ELR (cell line): ENCODE data around the gene RNLS.
"Not testable (repeated sequence)": the region's sequence is repeated elsewhere in the genome, so short reads cannot be mapped to it uniquely, and the experiment has no call there.

ENCODE experiments used
- DNase-seq: peaks from one replicate; pipeline ENCODE4 v3.0.0-alpha.2; 2015; ENCODE audit warnings: low read depth

The RNLS gene

DNA sequence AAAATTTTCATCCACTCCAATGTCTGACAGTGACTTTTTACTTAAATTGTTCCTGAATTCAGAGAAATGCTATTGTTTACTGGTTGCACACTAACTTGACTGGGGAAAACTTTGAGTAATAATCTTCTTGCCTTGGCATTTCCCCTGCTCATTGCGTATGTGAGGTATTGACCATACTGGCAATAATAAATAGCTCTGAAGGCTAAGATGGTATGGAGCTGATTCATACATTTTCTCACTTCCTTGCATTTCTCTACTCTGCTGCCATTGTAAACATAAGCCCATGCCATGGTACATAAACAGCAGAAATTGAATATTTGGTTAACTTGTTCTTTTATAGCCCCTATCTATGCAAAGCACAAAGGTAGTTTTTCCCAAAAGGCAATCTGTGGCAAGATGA is 290.0 kb downstream of the RNLS start:
- DNase-seq, result peak; percentile 34

DNA sequence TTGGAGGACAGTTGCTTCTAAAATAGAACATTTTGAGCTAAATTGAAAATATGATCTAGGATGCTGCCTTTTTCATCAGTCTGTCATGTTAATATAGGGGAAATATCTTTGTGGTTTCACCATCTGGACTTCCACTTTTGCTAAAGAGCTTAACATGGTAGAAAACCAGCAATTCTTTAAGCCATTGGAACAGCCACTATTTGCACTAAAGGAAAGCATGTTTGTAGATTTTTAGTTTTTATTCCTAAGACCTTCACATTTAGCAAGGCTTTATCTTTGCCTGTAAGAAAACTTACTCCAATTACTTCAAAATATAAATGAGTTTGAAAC is 291.0 kb downstream of the RNLS start:
- DNase-seq, result no peak

DNA sequence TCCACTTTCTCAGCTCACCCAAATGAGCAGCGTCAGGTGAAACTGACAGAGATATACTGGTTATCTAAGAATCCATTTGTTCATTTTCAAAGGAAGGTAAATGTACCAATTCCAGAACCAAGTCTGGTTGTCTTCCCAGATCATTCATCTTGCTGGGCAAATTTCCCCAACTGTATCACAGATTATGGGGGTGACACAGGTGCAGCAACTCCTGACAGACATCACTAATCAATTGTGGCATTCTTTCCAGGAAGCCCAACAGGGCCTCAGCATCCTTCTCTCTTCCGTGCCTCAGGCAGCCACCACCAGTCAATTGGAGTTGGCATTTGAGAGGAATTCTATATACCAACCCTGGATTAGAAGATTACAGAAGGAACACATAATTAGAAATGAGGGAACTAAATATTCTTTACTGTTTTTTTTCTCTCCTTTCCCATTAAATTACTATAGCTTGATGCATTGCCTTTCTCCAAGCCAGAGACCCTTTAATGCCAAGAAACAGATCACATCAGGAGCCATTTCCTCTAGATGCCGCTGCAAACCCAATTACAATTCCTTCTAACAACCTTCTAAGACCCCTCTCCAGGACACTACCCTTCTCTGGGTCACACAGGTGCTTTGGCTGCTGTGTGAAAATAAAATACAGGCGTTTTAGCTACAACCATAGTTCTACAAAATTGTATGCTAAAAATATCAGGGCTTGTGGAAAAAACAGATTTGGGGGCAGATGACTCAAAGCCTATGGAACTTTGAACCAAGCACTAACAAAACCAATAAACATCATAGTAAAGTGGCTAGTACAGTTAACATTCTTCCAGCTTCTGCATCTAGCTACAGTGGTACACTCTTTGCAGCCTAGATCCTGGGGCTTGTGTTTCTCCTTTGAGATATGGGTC is 291.6 kb downstream of the RNLS start:
- no peak for DNase-seq

DNA sequence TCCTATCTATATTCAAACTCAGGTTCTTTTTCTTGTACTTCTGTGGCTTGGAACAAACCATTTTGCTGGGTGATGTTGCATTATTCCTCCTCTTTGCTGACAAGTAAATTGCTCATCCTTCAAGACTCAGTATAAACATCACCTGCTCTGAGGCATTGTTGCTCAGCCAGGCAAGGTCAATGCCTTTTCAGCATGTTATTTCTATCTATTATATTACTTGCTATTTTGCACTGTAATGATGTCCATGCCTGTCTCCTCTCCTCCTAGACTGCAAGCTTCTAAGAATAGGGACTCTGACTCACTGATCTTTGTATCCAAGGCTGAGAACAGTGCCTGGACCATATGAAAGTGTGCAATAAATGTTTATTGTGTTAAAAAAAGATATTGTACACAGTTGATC is 293.8 kb downstream of the RNLS start:
- no peak for DNase-seq

DNA sequence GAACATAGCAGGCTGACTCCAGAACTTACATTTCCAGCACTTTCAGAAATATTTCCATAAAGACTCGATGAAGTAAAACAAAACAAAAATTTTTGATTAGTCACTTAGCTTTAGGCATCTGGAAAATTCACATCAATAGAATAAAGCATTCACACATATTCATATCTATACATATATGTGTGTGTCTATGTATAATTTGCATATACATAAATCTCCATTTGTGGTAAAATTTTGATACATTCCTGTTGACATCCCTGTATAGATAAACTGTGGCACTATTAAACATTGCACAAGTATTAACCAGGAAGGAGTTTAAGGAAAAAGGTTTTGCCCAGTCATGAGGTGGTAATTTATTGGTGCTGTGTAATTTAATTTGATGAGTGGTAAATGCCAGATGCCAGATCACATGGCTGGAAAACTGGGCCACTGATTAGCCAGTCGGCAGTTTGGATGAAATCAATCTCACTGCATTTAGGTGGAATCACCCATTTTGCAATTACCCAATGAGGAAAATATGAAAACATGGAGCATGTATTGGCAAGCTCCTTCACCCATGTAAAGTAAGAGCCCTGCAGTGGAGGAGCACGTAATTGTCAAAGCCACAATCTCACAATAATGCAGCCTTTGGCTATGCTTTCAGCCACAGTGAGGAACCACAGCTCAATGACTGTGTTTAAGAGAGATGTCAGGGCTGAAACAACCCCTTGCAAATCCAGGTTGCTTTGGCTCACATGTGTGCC is 294.6 kb downstream of the RNLS start:
- DNase-seq, result no peak

DNA sequence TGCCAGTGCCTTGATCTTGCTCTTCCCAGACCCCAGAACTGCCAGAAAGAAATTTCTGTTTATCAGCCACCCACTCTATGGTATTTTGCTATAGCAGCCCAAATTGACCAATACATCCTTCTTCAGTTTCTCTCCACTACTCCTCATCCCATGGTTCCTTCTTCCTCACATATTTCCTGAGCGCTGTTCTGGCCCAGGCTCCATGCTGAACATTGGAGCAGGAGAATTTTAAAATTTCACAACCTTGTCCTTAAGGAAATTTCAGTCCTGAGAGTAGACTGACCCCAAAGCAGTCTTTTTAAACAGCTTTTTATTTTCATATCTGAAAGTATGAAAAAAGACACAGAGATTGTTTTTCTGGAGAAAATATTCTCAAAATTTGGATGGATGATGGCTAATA is 297.1 kb downstream of the RNLS start:
- no peak for DNase-seq

DNA sequence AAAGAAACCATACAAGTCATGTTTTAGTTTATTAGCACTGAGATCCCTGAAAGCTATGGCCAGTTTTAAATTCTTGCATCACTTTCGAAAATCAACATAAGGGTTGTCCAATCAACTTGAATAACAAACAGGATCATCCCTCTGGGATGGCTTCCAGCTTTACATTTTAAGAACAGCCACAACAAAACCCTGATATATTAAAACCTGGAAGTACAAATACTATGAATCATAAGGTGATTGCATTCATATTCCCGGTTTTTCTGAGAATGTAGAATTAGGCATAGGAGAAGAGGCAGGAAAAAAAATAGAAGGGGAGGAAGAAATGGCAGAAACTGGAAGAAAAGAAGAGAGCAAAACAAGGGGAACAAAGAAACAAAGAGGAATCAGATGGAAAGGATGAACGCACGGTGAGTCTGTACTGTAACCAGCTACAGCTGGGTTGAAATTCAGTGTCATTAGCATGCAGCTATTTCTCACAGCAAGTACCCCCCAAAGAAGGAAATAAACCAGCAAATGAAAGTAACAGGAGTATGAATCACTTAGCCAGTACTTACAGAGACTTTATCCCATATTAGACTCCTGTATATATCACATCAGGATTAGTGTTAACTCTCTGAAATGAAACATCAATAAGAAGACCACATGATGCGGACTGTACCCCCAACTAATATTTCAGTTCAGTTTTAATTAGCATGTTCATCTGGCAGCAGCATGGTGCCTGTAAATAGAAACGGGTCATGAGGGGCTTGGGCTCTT is 301.3 kb downstream of the RNLS start:
- DNase-seq, result peak; percentile 83

DNA sequence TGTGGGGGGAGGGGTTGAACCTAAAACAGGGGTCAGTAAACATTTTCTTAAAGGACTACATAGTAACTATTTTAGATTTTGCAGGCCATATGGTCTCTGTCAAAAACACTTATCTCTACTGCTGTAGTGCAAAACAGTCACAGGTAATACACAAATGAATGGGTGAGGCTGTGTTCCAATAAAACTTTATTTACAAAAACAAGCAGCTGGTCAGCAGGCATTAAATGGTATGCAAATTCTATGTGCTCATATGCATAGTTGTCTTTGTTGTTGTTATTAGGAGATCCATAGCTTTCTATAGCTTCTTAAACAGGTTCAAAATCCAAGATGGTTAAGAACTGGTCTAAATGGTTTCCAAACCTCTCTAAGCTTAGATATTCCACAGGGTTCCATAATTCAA is 302.6 kb downstream of the RNLS start:
- DNase-seq, result no peak

DNA sequence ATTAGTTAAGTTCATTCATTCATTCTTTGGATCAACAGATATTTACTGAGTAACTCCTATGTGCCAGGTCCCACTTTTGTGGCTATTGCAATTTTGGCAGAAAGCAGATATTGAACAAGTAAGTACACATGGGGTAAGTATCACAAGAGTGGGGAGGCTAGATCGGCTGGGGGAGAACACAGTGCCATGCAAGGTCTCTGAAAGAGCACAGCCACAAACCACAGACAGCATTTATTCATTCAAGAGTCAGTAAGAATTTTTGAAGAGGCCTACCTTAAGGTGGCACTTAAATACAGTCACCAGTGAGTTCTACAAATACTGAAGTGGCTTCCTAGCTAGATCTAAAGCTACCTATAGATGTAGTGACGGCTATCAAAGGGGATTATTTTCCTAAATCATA is 304.2 kb downstream of the RNLS start:
- no peak for DNase-seq

DNA sequence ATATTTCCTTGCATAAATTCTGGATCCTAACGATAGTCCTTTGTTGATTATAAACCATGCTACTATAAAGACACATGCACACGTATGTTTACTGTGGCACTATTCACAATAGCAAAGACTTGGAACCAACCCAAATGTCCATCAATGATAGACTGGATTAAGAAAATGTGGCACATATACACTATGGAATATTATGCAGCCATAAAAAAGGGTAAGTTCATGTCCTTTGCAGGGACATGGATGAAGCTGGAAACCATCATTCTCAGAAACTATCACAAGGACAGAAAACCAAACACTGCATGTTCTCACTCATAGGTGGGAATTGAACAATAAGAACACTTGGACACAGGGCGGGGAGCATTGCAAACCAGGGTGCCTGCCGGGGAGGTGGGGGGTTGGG is 306.2 kb downstream of the RNLS start:
- not testable (repeated sequence) for DNase-seq

DNA sequence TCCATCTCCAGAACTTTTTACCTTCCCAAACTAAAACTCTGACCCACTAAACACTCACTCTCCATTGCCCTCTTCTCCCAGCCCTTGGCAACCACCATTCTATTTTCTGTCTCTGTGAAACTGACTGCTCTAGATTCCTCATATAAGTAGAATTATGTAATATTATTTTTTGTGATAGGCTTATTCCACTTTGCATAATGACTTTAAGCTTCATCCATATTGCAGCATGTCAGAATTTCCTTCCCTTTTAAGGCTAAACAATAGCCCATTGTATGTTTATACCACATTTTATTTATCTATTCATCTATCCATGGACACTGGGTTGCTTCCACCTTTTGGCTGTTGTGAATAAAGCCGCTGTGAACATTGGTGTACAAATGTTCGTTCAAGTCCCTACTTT is 308.8 kb downstream of the RNLS start:
- DNase-seq, result no peak

DNA sequence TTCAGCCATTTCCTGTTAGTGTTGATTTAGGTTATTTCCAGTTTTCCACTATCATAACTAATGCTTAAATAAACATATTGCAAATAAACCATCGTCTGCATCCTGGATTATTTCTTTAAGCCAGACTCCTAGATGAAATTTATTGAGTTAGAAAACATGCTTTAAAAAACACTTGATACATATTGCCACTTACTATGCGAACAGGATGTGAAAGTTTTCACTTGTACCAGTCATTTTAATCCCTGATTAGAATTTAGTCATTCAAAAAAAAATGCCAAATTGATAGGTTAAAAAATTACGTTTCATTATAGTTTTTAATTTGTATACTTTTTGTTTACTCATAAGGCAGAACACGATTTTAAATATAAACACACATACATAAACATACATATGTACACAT is 309.6 kb downstream of the RNLS start:
- no peak for DNase-seq

DNA sequence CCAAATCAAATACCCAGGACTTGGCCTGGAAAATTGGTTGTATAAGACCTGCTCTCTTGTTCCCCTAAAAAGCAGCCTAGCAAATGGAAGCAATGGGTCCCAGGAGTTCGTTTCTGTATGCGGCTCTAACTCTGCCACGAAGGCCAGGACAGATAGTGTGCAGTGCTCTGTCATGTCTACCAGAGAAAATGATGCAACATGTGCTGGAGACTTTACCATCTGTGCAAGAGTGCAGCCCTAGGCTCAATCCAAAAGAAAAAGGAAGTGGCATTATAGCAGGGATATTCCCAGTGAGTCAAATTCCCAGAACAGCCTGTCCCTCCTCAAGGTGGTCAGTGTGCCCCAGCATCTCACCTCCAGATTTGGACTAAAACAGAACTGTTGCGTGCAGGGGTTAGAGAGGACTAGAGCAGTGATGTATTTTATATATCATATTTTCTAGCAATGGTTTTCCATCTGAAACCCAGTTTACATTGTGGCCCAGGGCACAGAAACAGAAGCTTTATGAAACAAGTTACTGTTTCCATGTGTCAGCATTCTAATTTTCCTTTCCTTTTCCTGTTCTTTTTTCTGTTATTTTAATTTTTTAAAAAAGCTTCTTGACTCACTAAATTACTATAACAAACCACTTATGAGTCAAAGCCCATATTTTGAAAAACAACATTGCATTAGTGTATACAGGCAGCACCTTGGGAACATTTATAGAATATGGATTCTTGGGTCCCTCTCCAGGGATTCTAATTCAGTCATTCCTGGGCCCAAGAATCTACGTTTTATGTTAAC is 311.2 kb downstream of the RNLS start:
- peak; percentile 55 for DNase-seq

DNA sequence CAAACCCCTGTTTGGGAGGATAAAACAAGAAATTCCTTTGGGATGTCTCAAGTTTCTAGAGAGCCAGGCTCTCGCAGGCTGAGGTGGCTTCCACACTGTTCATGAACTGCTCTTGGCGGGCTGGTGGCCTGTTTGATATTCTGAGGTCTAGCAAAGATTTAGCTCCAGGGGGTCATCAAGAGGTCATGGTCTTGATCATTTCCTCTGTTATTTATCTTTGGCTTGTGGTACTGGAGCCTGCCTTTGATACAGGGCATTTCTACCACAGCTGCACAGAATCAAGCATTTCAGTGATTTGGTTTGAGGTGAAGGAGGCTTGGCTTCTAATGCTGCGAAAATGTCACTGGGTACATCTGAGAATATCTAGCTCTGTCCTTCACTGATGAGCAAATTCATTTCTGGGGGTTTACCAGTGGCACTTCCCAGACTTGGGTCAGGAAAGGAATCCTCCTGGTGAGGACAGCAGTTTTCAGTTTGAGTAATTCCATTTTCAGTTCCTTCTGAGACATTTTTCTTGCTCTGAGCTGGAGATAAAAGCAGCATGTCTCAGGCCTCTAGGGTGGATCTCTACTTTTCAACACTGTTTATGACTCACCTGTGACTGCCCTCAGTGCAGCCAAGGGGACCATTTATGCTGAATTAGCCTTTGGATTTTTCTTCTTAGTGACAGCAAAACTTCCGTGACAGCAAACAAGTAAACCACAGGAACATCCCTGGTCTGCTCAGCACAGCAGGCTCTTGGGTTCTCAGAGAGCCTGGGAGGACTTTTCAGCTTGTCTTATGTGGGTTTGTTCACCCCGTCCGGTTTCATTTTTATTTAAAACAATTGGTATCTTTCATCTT is 312.0 kb downstream of the RNLS start:
- DNase-seq, result peak; percentile 77

DNA sequence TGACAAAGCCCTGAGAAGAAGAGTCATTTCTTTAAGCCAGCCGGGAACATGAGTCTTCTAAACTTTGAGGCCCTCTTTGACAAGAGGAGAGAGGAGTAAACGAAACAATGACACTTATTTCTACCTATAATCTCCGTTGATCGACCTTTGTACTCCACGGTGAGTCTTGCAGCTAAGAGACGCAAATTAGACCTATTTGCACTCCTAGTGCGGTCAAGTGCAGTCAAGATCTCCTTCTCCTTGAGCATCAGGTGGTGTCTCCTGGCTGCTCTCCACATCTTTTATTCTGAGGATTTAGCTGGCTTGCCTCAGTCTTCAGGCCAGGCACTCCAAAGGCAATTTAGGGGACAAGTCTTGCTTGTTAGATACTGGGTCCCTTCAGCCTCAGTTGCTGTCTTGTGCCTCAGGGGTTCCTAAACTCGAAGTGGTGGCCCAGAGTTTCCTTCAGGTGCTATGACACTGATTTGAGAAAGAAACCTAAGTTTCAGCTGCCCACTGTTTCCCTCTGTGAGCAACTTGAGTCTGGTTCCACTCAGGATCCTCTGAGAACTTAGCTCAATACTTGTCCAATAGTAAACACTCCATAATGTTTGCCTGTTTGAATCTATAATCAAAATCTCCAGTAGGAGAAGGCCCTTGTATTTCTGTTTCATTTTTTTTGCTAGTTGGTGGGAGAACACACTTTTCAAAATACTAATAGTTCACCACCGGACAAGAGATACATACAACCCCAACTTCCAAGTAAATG is 312.9 kb downstream of the RNLS start:
- no peak for DNase-seq

DNA sequence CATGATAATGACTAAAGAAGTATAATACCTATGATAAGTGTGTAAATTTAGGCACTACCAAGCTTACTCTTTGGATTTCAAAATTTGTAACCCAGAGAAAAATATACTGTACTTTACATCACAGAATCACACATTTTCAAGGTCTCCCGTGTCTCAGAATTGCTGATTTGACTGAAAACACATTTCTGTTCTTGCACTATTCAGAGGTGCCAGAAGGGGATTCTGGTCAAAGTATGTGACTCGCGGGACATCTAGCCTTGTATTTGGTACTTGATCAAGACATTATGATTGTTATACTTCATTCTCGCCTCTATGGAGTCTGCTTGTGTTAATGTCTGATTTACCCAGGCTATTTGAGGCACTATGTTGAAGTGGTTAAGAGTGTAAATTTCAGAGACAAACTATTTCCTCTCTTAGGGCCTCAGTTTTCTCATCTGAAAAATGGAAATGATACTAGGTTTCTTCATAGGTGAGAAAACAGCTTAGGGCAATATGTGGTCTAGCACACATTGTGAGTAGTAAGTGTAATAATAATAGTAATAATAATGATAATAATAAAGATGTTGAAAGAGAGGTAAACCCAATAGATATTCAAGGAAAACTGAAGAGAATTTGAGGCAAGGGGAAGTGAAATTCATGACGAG is 320.4 kb downstream of the RNLS start:
- no peak for DNase-seq

DNA sequence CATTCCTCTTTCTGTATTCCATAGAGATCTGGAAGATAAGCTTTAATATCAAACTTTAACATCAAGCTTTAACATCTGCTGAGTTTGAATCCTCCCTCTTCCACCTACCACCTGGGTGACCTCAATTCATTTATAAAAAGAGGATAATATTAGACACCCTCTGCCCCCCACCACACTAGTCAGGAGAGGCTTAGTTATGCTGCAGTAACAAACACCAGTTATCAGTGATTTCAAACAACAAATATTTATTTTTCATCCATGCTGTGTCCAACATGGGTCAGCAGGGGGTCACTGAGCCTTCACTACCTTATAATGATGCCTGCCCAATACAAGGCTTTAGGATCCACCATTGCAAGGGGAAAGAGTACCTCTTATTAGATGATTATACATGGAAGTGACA is 322.0 kb downstream of the RNLS start:
- no peak for DNase-seq

DNA sequence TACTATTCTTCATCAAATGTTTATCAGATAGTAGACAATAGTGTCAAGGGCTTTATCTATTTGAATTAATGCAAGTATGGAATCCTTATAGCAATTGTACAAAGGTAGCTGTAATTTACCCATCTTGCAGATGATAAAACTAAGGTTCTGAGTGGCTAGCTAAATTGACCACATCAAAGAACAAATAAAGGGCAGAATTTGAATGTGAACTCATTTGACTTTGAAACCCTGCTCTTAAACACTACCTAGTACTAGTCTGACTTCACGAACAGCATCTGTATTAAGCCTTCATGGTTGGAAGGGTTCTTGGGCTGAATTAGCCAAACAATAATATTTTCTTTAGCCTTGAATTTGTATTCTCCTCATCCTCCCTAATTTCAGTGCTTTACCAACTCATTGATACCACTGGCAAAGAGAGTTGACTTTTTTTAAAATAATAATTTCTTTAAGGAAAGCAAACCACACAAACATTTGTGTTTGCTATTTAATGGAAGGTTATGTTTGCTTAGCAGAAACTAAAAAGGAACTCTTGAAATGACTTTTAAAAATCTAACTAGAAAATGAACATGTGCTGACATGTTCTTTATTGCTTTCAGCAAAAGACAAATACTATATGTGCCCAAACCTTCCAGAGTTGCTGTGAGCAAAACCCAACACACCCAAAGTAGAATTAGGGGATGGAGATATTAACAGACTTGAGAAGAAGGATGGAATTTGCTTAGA is 322.6 kb downstream of the RNLS start:
- DNase-seq, result no peak

DNA sequence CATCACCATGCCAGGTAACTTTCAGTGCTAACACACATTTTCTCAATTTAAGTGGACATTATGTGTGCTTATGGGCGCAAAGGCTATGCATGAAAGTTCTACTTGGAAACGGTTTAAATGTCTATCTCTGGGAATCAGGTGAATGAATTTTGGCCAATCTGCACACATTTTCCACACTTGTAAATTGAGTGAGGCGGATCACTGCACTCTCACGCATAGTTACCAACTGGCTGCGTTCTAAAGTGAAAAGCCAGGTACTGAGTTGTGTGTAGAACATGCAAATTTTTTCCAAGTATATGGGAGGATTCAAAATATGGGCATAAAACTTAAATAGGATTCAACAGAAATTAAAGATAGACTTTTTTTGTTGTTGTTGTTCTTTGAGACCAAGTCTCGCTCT is 323.7 kb downstream of the RNLS start:
- no peak for DNase-seq
